ENCODE measurements around the gene GPC6.

DNA sequence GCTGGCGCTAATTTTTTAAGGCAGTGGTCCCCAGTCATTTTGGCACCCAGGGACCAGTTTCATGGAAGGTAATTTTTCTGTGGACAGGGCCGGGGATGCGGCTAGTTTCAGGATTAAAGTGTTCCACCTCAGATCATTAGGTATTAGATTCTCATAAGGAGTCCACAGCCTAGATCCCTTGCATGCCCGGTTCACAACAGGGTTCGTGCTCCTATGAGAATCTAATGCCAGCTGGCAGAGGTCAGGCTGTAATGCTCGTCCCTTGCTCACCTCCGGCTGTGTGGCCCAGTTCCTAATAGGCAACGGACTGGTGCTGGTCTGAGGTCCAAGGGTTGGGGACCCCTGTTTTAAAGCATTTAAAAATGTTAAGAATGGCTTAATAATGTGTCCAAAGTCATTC is 54.1 kb downstream of the GPC6 start:
- TF ChIP-seq CTCF (IDR thresholded peaks at IDR 0.05; ENCODE audit: low read depth, low read length, missing input control): no peak
- no peak for TF ChIP-seq TAF1 (conservative IDR thresholded peaks at IDR 0.05)
- TF ChIP-seq MAX (IDR thresholded peaks at IDR 0.05): no peak
- no peak for TF ChIP-seq RAD21 (IDR thresholded peaks at IDR 0.05)
- no peak for TF ChIP-seq GABPA (IDR thresholded peaks at IDR 0.05 in 1 of 2, conservative IDR thresholded peaks at IDR 0.05 in 1 of 2)
- TF ChIP-seq JUND (IDR thresholded peaks at IDR 0.05): no peak

Data from liver (tissue), 3 donors.